ENCODE data around the gene TRIM46. TPM values are rescaled to one million over a fixed set of nuclear protein-coding genes. Genes with fewer than 3 reads are reported as not detected.

The TRIM46 gene
- total RNA-seq, 6 experiments from 2014 or later = 0.09 to 0.15 TPM; not detected in 4

- no peaks in the 10 kb centered on the region for H3K27me3 ChIP-seq
- H3K27ac ChIP-seq = no peak overlapping the region
- H3K36me3 ChIP-seq = no peaks in the 10 kb centered on the region
- intact Hi-C loops (cut with DNase I) = no loop called here
- no peak for ATAC-seq
- TF ChIP-seq POLR2A (IDR thresholded peaks at IDR 0.05) = no peak
- no peak for TF ChIP-seq CTCF (IDR thresholded peaks at IDR 0.05)
- peaks cover 0 to 22% (median 2%) of the 10 kb centered on the region in 4 donors for H3K4me1 ChIP-seq
- WGBS (ENCODE audit: insufficient coverage, low coverage, low lambda C conversion rate, missing lambda C conversion rate) = 93% methylated on average over 3 of the region's 6 CpGs
- no peak for DNase-seq
- no peaks in the 10 kb centered on the region for H3K9me3 ChIP-seq
- no peak overlapping the region for H3K4me3 ChIP-seq
These were observed 22.6 kb downstream of the TRIM46 start for GRCh38 chr1:155196103-155196892.

GRCh38 chr1:155196893-155197638 lies 23.4 kb downstream of the TRIM46 start:
- DNase-seq = no peak
- Histone ChIP-seq H3K36me3 (no peaks in the 10 kb centered on the region), H3K27ac (no peak overlapping the region), H3K4me3 (no peak overlapping the region), H3K4me1 (peaks cover 0 to 22% (median 2%) of the 10 kb centered on the region in 4 donors), H3K9me3 (no peaks in the 10 kb centered on the region), H3K27me3 (no peaks in the 10 kb centered on the region)
- no peak for ATAC-seq
- no peak for TF ChIP-seq POLR2A (IDR thresholded peaks at IDR 0.05)
- no peak for TF ChIP-seq CTCF (IDR thresholded peaks at IDR 0.05)
- intact Hi-C loops (cut with DNase I) = no loop called here
- 82% methylated on average over 2 of the region's 20 CpGs for WGBS (ENCODE audit: insufficient coverage, low coverage, low lambda C conversion rate, missing lambda C conversion rate)

- TF ChIP-seq CTCF (IDR thresholded peaks at IDR 0.05) (no peak), POLR2A (IDR thresholded peaks at IDR 0.05) (no peak)
- intact Hi-C loops (cut with DNase I) = no loop called here
- 76% methylated on average over 4 of the region's 15 CpGs for WGBS (ENCODE audit: insufficient coverage, low coverage, low lambda C conversion rate, missing lambda C conversion rate)
- no peak overlapping the region for H3K4me3 ChIP-seq
- DNase-seq = no peak
- no peaks in the 10 kb centered on the region for H3K36me3 ChIP-seq
- H3K4me1 ChIP-seq = peaks cover 0 to 20% (median 2%) of the 10 kb centered on the region in 4 donors
- no peaks in the 10 kb centered on the region for H3K9me3 ChIP-seq
- H3K27me3 ChIP-seq = no peaks in the 10 kb centered on the region
- no peak overlapping the region for H3K27ac ChIP-seq
- ATAC-seq = no peak
These were observed 24.4 kb downstream of the TRIM46 start for GRCh38 chr1:155197901-155198546.

- Histone ChIP-seq H3K4me3 (no peak overlapping the region), H3K4me1 (peaks cover 0 to 16% (median 2%) of the 10 kb centered on the region in 4 donors), H3K27me3 (no peaks in the 10 kb centered on the region), H3K9me3 (no peaks in the 10 kb centered on the region), H3K36me3 (no peaks in the 10 kb centered on the region), H3K27ac (no peak overlapping the region)
- WGBS (ENCODE audit: insufficient coverage, low coverage, low lambda C conversion rate, missing lambda C conversion rate) = 85% methylated on average over 2 of the region's 3 CpGs
- DNase-seq (no peak), ATAC-seq (no peak)
- intact Hi-C loops (cut with DNase I) = no loop called here
- TF ChIP-seq POLR2A (IDR thresholded peaks at IDR 0.05) (no peak), CTCF (IDR thresholded peaks at IDR 0.05) (no peak)
These were observed 24.9 kb downstream of the TRIM46 start for GRCh38 chr1:155198547-155198906.

Data from right lobe of liver (tissue), 6 donors.